HG03432 (cell line): ENCODE measurements around the gene RABL6.

Experiments used
- ATAC-seq: cut with Tn5 transposase; IDR thresholded peaks from one replicate; pipeline ENCODE4 v1.9.1; 2021; ENCODE audit warnings: mild to moderate bottlenecking, moderate library complexity; ENCODE audit not compliant: unreplicated experiment

RABL6 gene

GRCh38 chr9:136814725-136815421, 7.1 kb downstream of the RABL6 start:
- no peak for ATAC-seq

GRCh38 chr9:136815422-136815782, 7.7 kb downstream of the RABL6 start:
- ATAC-seq, result no peak

- ATAC-seq, result no peak
Measured at GRCh38 chr9:136820971-136821825, 13.4 kb downstream of the RABL6 start.

- ATAC-seq, result no peak
Measured at GRCh38 chr9:136821826-136822544, 14.2 kb downstream of the RABL6 start.

GRCh38 chr9:136823136-136824046, 15.6 kb downstream of the RABL6 start:
- no peak for ATAC-seq

GRCh38 chr9:136824496-136825225, 16.9 kb downstream of the RABL6 start:
- ATAC-seq, result no peak

GRCh38 chr9:136825295-136826187, 17.8 kb downstream of the RABL6 start:
- no peak for ATAC-seq

GRCh38 chr9:136826188-136826541, 18.4 kb downstream of the RABL6 start:
- ATAC-seq, result no peak

- ATAC-seq, result no peak
Measured at GRCh38 chr9:136826703-136827582, 19.2 kb downstream of the RABL6 start.

- ATAC-seq, result no peak
Measured at GRCh38 chr9:136827794-136828473, 20.2 kb downstream of the RABL6 start.

GRCh38 chr9:136828474-136829140, 20.9 kb downstream of the RABL6 start:
- ATAC-seq, result no peak

- ATAC-seq, result no peak
Measured at GRCh38 chr9:136829412-136829811, 21.7 kb downstream of the RABL6 start.

GRCh38 chr9:136829981-136830885, 22.5 kb downstream of the RABL6 start:
- no peak for ATAC-seq

GRCh38 chr9:136831002-136831719, 23.4 kb downstream of the RABL6 start:
- ATAC-seq, result no peak

- no peak for ATAC-seq
Measured at GRCh38 chr9:136831720-136832104, 24.0 kb downstream of the RABL6 start.
